SK-N-MC (cell line): ENCODE measurements around the gene ZNF322.

Experiments
- DNase-seq: peaks from one replicate; pipeline ENCODE4 v3.0.0-alpha.2; 2011; ENCODE audit warnings: low read depth, low spot score
- H3K27ac ChIP-seq: fragments of 200-600 bp; sonication (generic); 2 replicates; pipeline ENCODE4 v1.5.1; 2016; ENCODE audit warnings: mixed run types
- H3K36me3 ChIP-seq: fragments of 200-600 bp; sonication (generic); 2 replicates; pipeline ENCODE4 v1.6.1; 2017; ENCODE audit warnings: antibody characterized with exemption, low read length, mixed read lengths; ENCODE audit not compliant: insufficient read depth
- H3K4me3 ChIP-seq: fragments of 200-600 bp; sonication (generic); 2 replicates; pipeline ENCODE4 v1.5.1; 2016
- H3K9ac ChIP-seq: fragments of 200-600 bp; sonication (generic); 2 replicates; pipeline ENCODE4 v1.8.0; 2017; ENCODE audit warnings: mixed run types, mixed read lengths; ENCODE audit not compliant: insufficient read length
- H3K9me3 ChIP-seq: fragments of 200-600 bp; sonication (generic); 2 replicates; pipeline ENCODE4 v1.6.1; 2017; ENCODE audit warnings: low read depth, mild to moderate bottlenecking, antibody characterized with exemption, low read length, moderate library complexity, mixed read lengths
- EZH2 ChIP-seq: fragments of 200-600 bp; sonication (generic); IDR thresholded peaks from one replicate; pipeline ENCODE4 v1.6.1; 2017; ENCODE audit warnings: antibody characterized with exemption
- FOXP2 ChIP-seq: optimal IDR thresholded peaks from 2 replicates; pipeline ENCODE3; 2011; ENCODE audit warnings: mild to moderate bottlenecking, moderate library complexity; ENCODE audit not compliant: insufficient read depth; ENCODE audit errors: extremely low read length, control extremely low read depth
- POLR2AphosphoS5 ChIP-seq: IDR thresholded peaks from 2 replicates; pipeline ENCODE4 v1.6.1; 2012; ENCODE audit warnings: mild to moderate bottlenecking, low read depth, low read length, borderline replicate concordance

Gene ZNF322

DNA sequence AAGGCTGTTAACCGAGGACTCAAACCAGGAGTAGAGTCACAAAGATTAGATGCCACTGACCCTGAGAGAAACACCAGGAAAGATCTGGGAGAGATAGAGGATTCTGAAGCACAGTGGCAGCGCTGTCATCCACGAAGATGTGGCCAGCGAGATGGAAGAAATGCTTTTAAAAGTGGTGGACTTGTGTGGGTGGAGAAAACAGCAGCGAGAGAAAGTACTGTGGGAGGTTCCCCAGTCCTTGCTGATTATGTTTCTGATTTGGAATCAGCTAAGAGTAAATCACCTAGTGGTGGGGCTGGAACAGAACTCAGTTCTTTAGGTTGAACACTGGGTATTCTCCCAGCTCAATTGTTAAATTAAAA is 435 bp upstream of the ZNF322 start:
- no peaks in the 10 kb centered on the region for H3K9me3 ChIP-seq
- H3K27ac ChIP-seq, result no peak overlapping the region
- peaks cover 28% of the 10 kb centered on the region for H3K36me3 ChIP-seq
- no peak for DNase-seq
- peak overlapping the region; percentile 87 for H3K9ac ChIP-seq
- peak overlapping the region; percentile 78 for H3K4me3 ChIP-seq
- TF ChIP-seq POLR2AphosphoS5 (no peak), FOXP2 (no peak), EZH2 (no peak)

DNA sequence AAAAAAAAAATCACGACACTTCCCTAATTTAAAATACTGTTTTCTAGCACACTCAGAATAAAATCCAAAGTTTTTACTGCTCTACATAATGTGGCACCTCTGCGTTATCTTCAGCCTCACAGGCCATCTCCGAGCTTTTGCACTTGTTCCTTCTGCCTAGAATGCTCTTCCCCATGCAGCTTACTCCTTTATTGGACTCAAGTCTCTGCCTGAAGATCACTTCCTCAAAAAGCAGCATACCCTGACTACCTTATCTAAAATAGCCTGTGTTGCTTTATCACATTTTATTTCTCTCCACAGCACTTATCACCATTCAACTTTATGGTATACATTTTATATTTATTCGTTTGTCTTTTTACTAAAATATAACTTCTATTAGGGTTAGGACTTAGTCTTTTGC is 2.3 kb downstream of the ZNF322 start:
- no peak for DNase-seq
- Histone ChIP-seq H3K4me3 (no peak overlapping the region), H3K36me3 (peaks cover 54% of the 10 kb centered on the region), H3K27ac (no peak overlapping the region), H3K9me3 (no peaks in the 10 kb centered on the region), H3K9ac (no peak overlapping the region)
- no peak for TF ChIP-seq POLR2AphosphoS5
- TF ChIP-seq FOXP2, result no peak
- no peak for TF ChIP-seq EZH2

DNA sequence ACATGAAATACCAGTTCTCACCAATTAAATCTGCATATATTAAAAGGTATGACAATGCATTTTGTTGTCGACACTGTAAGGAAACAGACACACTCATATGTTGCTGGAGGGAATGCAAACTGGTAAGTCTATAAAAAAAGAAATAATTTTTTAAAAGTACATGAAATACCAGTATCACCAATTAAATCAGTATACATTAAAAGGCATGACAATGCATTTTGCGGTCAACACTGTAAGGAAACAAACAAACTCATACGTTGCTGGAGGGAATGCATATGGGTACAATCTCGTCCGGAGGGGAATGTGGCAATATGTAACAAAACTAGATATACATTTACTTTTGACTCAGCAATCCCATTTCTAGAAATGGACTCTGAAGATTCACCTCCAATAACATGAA is 6.5 kb downstream of the ZNF322 start:
- Histone ChIP-seq H3K27ac (no peak overlapping the region), H3K36me3 (peaks cover 77% of the 10 kb centered on the region), H3K9me3 (0 out of 2 replicates have a peak, but pooled peaks cover 11% of the 10 kb centered on the region), H3K4me3 (no peak overlapping the region), H3K9ac (no peak overlapping the region)
- no peak for DNase-seq
- no peak for TF ChIP-seq EZH2
- TF ChIP-seq FOXP2, result no peak
- TF ChIP-seq POLR2AphosphoS5, result no peak

DNA sequence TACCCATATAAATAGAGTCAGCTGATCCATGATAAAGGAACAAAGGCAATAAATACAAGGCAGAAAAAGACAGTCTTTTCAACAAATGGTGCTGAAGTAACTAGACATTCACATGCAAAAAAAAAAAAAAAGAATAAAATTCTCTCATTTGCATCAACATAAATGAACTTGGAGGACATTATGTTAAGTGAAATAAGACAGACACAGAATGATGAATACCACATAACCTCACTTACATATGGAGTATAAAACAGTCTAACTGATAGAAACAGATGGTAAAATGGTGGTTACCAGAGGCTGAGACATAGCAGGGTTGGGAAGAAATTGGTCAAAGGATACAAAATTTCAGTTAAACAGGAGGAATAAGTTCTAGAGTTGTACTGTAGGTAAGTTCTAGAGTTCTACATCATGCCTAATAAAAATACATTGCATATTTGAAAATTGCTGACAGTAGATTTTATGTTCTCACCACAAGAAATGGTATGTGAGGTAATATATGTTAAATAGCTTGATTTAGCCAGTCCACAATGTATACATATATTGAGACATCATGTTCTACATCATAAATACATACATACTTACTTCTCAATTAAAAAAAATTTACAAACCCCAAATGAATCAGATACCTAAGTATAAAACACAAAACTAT is 8.3 kb downstream of the ZNF322 start:
- Histone ChIP-seq H3K36me3 (peaks cover 61% of the 10 kb centered on the region), H3K9ac (no peak overlapping the region), H3K9me3 (peaks cover 15% of the 10 kb centered on the region; the same call in 1 of the 2 replicates), H3K27ac (no peak overlapping the region), H3K4me3 (no peak overlapping the region)
- no peak for TF ChIP-seq EZH2
- no peak for TF ChIP-seq POLR2AphosphoS5
- TF ChIP-seq FOXP2, result no peak
- DNase-seq, result no peak

DNA sequence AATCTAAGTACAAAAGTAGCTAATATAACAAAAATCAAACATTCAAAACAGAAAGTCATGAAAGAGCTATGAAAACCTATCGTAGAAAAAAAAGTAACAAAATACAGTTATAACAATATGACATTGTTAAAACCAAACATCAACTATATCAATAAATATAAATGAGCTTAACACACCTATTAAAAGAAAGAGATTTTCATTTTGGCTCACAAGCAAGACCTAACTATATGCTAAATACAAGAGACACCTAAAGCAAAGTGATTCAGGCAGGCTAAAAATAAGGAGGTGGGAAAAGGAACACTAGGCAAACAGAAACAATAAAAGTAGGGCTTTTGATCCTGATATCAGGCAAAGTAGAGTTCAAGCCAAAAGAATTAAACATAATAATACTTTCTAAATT is 13.5 kb downstream of the ZNF322 start:
- DNase-seq, result no peak
- H3K36me3 ChIP-seq, result peaks cover 52% of the 10 kb centered on the region
- no peak overlapping the region for H3K4me3 ChIP-seq
- no peak overlapping the region for H3K9ac ChIP-seq
- no peak overlapping the region for H3K27ac ChIP-seq
- H3K9me3 ChIP-seq, result peaks cover 33% of the 10 kb centered on the region
- TF ChIP-seq EZH2, result no peak
- TF ChIP-seq FOXP2, result no peak
- TF ChIP-seq POLR2AphosphoS5, result no peak

DNA sequence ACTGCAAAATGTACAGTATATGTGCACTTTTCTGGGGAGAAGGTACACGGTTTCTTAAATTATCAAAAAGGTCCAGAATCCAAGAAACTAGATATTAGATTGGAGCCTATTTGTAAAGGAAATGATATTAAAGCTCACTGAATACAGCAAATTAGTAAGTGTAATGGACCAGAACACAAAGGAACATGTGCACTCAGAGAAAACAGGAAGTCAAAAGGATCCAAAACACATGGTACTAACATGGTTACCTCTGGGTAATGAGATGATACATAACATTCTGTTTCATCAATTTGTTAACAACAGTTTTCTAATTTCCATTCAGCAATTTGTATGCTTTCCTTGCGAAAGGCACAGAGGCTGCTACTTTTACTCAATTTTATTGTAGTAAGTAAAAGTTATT is 18.7 kb downstream of the ZNF322 start:
- Histone ChIP-seq H3K9me3 (peaks cover 24% of the 10 kb centered on the region), H3K36me3 (peaks cover 65% of the 10 kb centered on the region), H3K27ac (no peak overlapping the region), H3K9ac (no peak overlapping the region), H3K4me3 (no peak overlapping the region)
- no peak for TF ChIP-seq EZH2
- TF ChIP-seq FOXP2, result no peak
- no peak for TF ChIP-seq POLR2AphosphoS5
- no peak for DNase-seq

DNA sequence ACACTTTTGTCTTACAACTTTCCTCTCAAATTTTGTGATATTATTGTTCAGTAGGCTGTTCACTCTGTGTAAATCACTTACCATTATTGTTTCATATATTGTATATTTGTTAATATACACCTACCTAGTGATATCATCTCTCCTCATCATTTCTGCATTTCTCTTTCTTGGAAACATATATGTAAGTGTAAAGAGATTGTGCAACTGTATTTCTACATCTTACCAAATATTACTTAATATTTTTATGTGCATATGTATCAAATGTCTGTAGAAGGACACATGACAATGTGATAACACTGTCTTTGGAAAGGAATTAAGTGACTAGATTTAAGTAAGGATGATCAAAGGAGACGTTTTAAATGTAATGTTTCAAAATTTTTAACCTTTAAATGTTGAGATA is 30.2 kb downstream of the ZNF322 start:
- TF ChIP-seq EZH2 (no peak), FOXP2 (no peak), POLR2AphosphoS5 (no peak)
- Histone ChIP-seq H3K4me3 (no peak overlapping the region), H3K36me3 (no peaks in the 10 kb centered on the region; the same call in 1 of the 2 replicates), H3K9me3 (0 out of 2 replicates have a peak, but pooled peaks cover 3% of the 10 kb centered on the region), H3K27ac (no peak overlapping the region), H3K9ac (no peak overlapping the region)
- DNase-seq, result no peak

DNA sequence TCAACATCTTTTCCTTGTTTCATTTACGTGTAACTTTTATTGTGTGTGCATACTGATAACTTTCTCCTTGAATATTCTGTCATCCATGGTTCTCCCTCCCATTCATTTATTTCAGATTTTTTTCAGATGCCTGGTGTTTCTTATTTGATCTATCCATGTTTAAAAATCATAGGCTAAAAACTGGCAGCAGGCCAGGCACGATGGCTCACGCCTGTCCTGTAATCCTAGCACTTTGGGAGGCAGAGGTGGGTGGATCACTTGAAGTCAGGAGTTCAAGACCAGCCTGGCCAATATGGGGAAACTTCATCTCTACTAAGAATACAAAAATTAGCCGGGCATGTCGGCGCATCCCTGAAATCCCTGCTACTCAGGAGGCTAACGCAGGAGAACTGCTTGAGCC is 31.7 kb downstream of the ZNF322 start:
- TF ChIP-seq POLR2AphosphoS5, result no peak
- TF ChIP-seq EZH2, result no peak
- no peak for TF ChIP-seq FOXP2
- Histone ChIP-seq H3K9me3 (peaks cover 6% of the 10 kb centered on the region; the same call in 1 of the 2 replicates), H3K36me3 (no peaks in the 10 kb centered on the region), H3K27ac (no peak overlapping the region), H3K9ac (no peak overlapping the region), H3K4me3 (no peak overlapping the region)
- no peak for DNase-seq

DNA sequence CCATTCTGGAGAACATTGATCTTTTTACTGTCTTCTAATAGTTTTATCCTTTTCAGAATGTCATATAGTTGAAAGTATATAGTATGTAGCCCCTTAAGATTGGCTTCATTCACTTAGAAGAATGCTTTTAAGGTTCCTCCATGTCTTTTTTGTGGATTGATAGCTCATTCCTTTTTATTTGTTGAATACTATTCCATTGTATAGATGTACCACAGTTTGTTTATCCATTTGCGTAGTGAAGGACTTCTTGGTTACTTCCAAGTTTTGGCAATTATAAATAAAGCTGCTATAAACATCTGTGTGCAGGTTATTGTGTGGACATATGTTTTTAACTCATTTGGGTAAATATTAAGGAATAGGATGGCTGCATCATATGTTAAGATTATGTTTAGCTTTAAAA is 35.0 kb downstream of the ZNF322 start:
- no peak overlapping the region for H3K9ac ChIP-seq
- H3K4me3 ChIP-seq, result no peak overlapping the region
- no peak for DNase-seq
- TF ChIP-seq EZH2 (no peak), POLR2AphosphoS5 (no peak), FOXP2 (no peak)
- no peak overlapping the region for H3K27ac ChIP-seq
- H3K9me3 ChIP-seq, result peaks cover 6% of the 10 kb centered on the region; the same call in 1 of the 2 replicates
- no peaks in the 10 kb centered on the region for H3K36me3 ChIP-seq
